ENCODE data around the gene MRPS16. TPM values are rescaled to one million over a fixed set of nuclear protein-coding genes. Genes with fewer than 3 reads are reported as not detected.
A peak's percentile ranks its signal among the peaks of the same experiment; 100 is the strongest.

MRPS16 gene
- total and polyA plus RNA-seq, 9 of the 15 experiments (the other 6 are each of a cell fraction or from before 2014, with no cell fraction given) = 65.0 to 239 (median 146) TPM

GRCh38 chr10:73246646-73247508 lies 5.6 kb downstream of the MRPS16 start, which contains the start of gene DNAJC9 (continued):
- peak; percentile 78 for TF ChIP-seq PRPF4 (IDR thresholded peaks at IDR 0.05; ENCODE audit: insufficient read depth, low read depth, low read length, poor library complexity, severe bottlenecking)
- no peak; the same call in none of the 2 replicates for TF ChIP-seq THAP7 (CRISPR knock-in tag; IDR thresholded peaks at IDR 0.05)
- TF ChIP-seq BRF2 (IDR thresholded peaks at IDR 0.05; ENCODE audit: borderline replicate concordance, insufficient read depth, insufficient read length) = no peak
- TF ChIP-seq ZBED1 (IDR thresholded peaks at IDR 0.05) = peak; percentile 37; the same call in 1 of the 2 replicates
- 0 out of 2 replicates have a peak, but pooled peaks have one; percentile 3 for TF ChIP-seq NFE2 (IDR thresholded peaks at IDR 0.05; ENCODE audit: low read depth)
- TF ChIP-seq ZBTB9 (CRISPR knock-in tag; IDR thresholded peaks at IDR 0.05) = peak; percentile 96
- peak; percentile 66; the same call in 1 of the 2 replicates for TF ChIP-seq MGA (IDR thresholded peaks at IDR 0.05)
- 0 out of 2 replicates have a peak, but pooled peaks have one; percentile 14 for TF ChIP-seq DPF2 (IDR thresholded peaks at IDR 0.05)
- TF ChIP-seq ZNF707 (CRISPR knock-in tag; conservative IDR thresholded peaks at IDR 0.05) = no peak
- no peak for TF ChIP-seq PYGO2 (tag; IDR thresholded peaks at IDR 0.05)
